Endothelial cell of umbilical vein (primary cell): ENCODE data around the gene CEP162. TPM values are rescaled to one million over a fixed set of nuclear protein-coding genes. Genes with fewer than 3 reads are reported as not detected.
A peak's percentile ranks its signal among the peaks of the same experiment; 100 is the strongest.

ENCODE experiments used
- BruUV-seq: library from RNA; stranded (reverse); fragments of 400-500 nt; replicated peaks from 2 replicates; lab custom pipeline; 2021; lab: Mats Ljungman, UMichigan
- CTCF ChIA-PET: fragments of 300-600, 350-600 bp; sonication (Branson Sonifier 250); formaldehyde crosslinking; loops from one replicate; lab custom pipeline; 2021; ENCODE audit warnings: antibody characterized with exemption, inconsistent platforms; lab: Charles Lee
- POLR2A ChIA-PET: fragments of 300-600, 350-600 bp; sonication (Branson Sonifier 250); formaldehyde crosslinking; loops from one replicate; lab custom pipeline; 2021; ENCODE audit warnings: antibody characterized with exemption, inconsistent platforms; lab: Charles Lee
- DNase-seq: peaks from one replicate; pipeline ENCODE4 v3.0.0-alpha.2; 2011; ENCODE audit warnings: low read depth, low spot score
- FAIRE-seq: peaks from 2 replicates; lab custom pipeline; 2011; peaks lifted over from hg19 to GRCh38; lab: Jason Lieb, UNC
- H2AFZ ChIP-seq: 2 replicates; pipeline ENCODE4 v1.6.0; 2012; ENCODE audit warnings: low read depth, low read length, control low read depth, inconsistent platforms
- H3K27ac ChIP-seq: 2 replicates; pipeline ENCODE4 v1.5.1; 2011; ENCODE audit warnings: low read depth, mild to moderate bottlenecking, control low read depth, low read length, moderate library complexity; ENCODE audit not compliant: insufficient read depth
- H3K27me3 ChIP-seq, 2 experiments: 2 replicates each; pipeline versions ENCODE4 v1.6.0 to v1.6.1; 2011; ENCODE audit warnings: low read length in 2 of 2, mixed read lengths in 1 of 2; ENCODE audit not compliant: control insufficient read depth in 2 of 2, insufficient read depth in 2 of 2
- H3K36me3 ChIP-seq, 2 experiments: 2 replicates in 1 of 2; 3 replicates in 1 of 2; pipeline ENCODE4 v1.5.1; 2011; ENCODE audit warnings: low read length in 2 of 2, mild to moderate bottlenecking in 1 of 2, moderate library complexity in 1 of 2; ENCODE audit not compliant: control insufficient read depth in 2 of 2, insufficient read depth in 2 of 2; ENCODE audit errors: extremely low read depth in 1 of 2
- H3K4me1 ChIP-seq: 3 replicates; pipeline ENCODE4 v1.5.1; 2011; ENCODE audit warnings: mild to moderate bottlenecking, low read length; ENCODE audit not compliant: control insufficient read depth, insufficient read depth; ENCODE audit errors: extremely low read depth
- H3K4me2 ChIP-seq: 2 replicates; pipeline ENCODE4 v1.6.1; 2011; ENCODE audit warnings: low read length, control low read depth, mixed read lengths; ENCODE audit not compliant: insufficient read depth
- H3K4me3 ChIP-seq, 3 experiments: fragments of 200-600 bp in 1 of 3; sonication (generic), shearing (Covaris generic) in 1 of 3; replicated peaks in 1 of 3; 2 replicates each; pipeline ENCODE4 v1.5.1; 2011 to 2016; ENCODE audit warnings: control low read depth in 3 of 3, low read length in 3 of 3, mild to moderate bottlenecking in 2 of 3, inconsistent platforms in 1 of 3, low read depth in 1 of 3, moderate library complexity in 1 of 3; ENCODE audit not compliant: insufficient read depth in 1 of 3
- H3K79me2 ChIP-seq: 2 replicates; pipeline ENCODE4 v1.6.0; 2012; ENCODE audit warnings: low read length, inconsistent platforms; ENCODE audit not compliant: control insufficient read depth, insufficient read depth
- H3K9ac ChIP-seq: replicated peaks from 2 replicates; pipeline ENCODE3; 2011; ENCODE audit warnings: low read length, control low read depth; ENCODE audit not compliant: insufficient read depth; ENCODE audit errors: extremely low read depth
- H3K9me1 ChIP-seq: replicated peaks from 3 replicates; pipeline ENCODE4 v1.6.0; 2011; ENCODE audit warnings: mild to moderate bottlenecking, low read length; ENCODE audit not compliant: control insufficient read depth, insufficient read depth; ENCODE audit errors: extremely low read depth
- H3K9me3 ChIP-seq: replicated peaks from 2 replicates; pipeline ENCODE4 v1.5.1; 2012; ENCODE audit warnings: low read length, inconsistent platforms; ENCODE audit not compliant: control insufficient read depth, insufficient read depth
- H4K20me1 ChIP-seq: replicated peaks from 2 replicates; pipeline ENCODE3; 2011; ENCODE audit warnings: mild to moderate bottlenecking, low read length; ENCODE audit not compliant: control insufficient read depth, insufficient read depth; ENCODE audit errors: extremely low read depth
- CTCF ChIP-seq, 2 donors: IDR thresholded peaks; 1 replicate in 1 of 2; 2 replicates in 1 of 2; pipeline ENCODE4 v1.5.1; 2011; ENCODE audit warnings: low read length in 2 of 2, mild to moderate bottlenecking in 2 of 2, moderate library complexity in 2 of 2, control low read depth in 1 of 2, inconsistent platforms in 1 of 2, low read depth in 1 of 2; ENCODE audit not compliant: insufficient read depth in 1 of 2; ENCODE audit errors: extremely low read depth in 1 of 2
- EZH2 ChIP-seq: IDR thresholded peaks from 2 replicates; pipeline ENCODE4 v1.6.1; 2012; ENCODE audit warnings: borderline replicate concordance, low read depth, mild to moderate bottlenecking, moderate library complexity, low read length, inconsistent platforms; ENCODE audit not compliant: severe bottlenecking
- FOS ChIP-seq: IDR thresholded peaks from 2 replicates; pipeline ENCODE4 v1.6.1; 2011; ENCODE audit warnings: mild to moderate bottlenecking, low read length, moderate library complexity, borderline replicate concordance; ENCODE audit not compliant: insufficient read depth
- GATA2 ChIP-seq: IDR thresholded peaks from 2 replicates; pipeline ENCODE4 v1.7.0; 2011; ENCODE audit warnings: low read depth, mild to moderate bottlenecking, moderate library complexity, mixed read lengths, low read length; ENCODE audit not compliant: insufficient read length, insufficient read depth
- JUN ChIP-seq: IDR thresholded peaks from 2 replicates; pipeline ENCODE4 v1.6.1; 2011; ENCODE audit warnings: borderline replicate concordance, low read depth; ENCODE audit not compliant: insufficient read length, insufficient read depth
- MAX ChIP-seq: IDR thresholded peaks from 2 replicates; pipeline ENCODE4 v1.6.1; 2011; ENCODE audit not compliant: insufficient read depth, insufficient read length
- MYC ChIP-seq: IDR thresholded peaks from one replicate; pipeline ENCODE4 v1.6.1; 2011; ENCODE audit warnings: mild to moderate bottlenecking, low read depth, low read length
- POLR2A ChIP-seq: IDR thresholded peaks from 2 replicates; pipeline ENCODE4 v1.6.1; 2012; ENCODE audit warnings: low read depth, mild to moderate bottlenecking, control low read depth, low read length
- POLR2AphosphoS5 ChIP-seq: IDR thresholded peaks from 2 replicates; pipeline ENCODE4 v1.6.1; 2012; ENCODE audit warnings: low read depth, mild to moderate bottlenecking, control low read depth, low read length, moderate library complexity; ENCODE audit not compliant: insufficient read depth
- dilution Hi-C: fragments of 300-500 bp; cut with MboI; formaldehyde crosslinking; loops from one replicate; pipeline ENCODE4 v1.15.0; 2019; ENCODE audit warnings: low sequenced_read_pairs; ENCODE audit not compliant: extremely low pct_ligation_motif_present
- intact Hi-C: fragments of 100-400 bp; cut with micrococcal nuclease; formaldehyde crosslinking; loops from one replicate; pipeline ENCODE4 v1.10.0; 2022
- polyA plus RNA-seq, 4 experiments: library from polyadenylated mRNA; depleted of rRNA in 3 of 4; stranded (reverse) in 3 of 4; unstranded in 1 of 4; fragments of >200 nt; gene quantifications; 2 replicates each; pipeline versions ENCODE4 v1.2.1 to v1.2.3, GENCODE V29; 2011 to 2012; ENCODE audit warnings: missing spikeins in 1 of 4
- total RNA-seq: library from RNA; stranded (reverse); gene quantifications from 2 replicates; pipeline ENCODE4 v1.2.3, GENCODE V29; 2021

The CEP162 gene
- total and polyA plus RNA-seq, 2 donors (not counting 3 experiments of a cell fraction or from before 2014, with no cell fraction given) = 0.79 to 10.8 TPM

GRCh38 chr6:84228198-84228543 is 728 bp upstream of the CEP162 start:
- CTCF ChIA-PET = interaction anchor here (0.6 to 1.8 kb wide), 21 partner anchors 9 to 1095 kb away, joined by 3 to 22 read pairs (median 4); partner anchors contain the start of gene CYB5R4
- intact Hi-C loops = loop anchor here (1.0 to 5.0 kb wide), 2 partner anchors 196 to 1095 kb away; partner anchors contain the start of gene MRAP2

More at GRCh38 chr6:84228198-84228543, 728 bp upstream of the CEP162 start:
- Histone ChIP-seq H3K4me2 (peak overlapping the region; percentile 83), H2AFZ (peak overlapping the region; percentile 74), H3K9me1 (no peaks in the 10 kb centered on the region), H4K20me1 (no peaks in the 10 kb centered on the region), H3K79me2 (no peaks in the 10 kb centered on the region), H3K9me3 (no peaks in the 10 kb centered on the region), H3K36me3 (no peaks in the 10 kb centered on the region), H3K4me1 (peaks cover 7% of the 10 kb centered on the region), H3K9ac (peak overlapping the region; percentile 65), H3K4me3 (peak overlapping the region; percentile 57 to 74 (median 67)), H3K27me3 (peaks cover 13 to 28% of the 10 kb centered on the region in 2 experiments), H3K27ac (no peak overlapping the region)
- TF ChIP-seq EZH2 = no peak
- no peak for TF ChIP-seq MAX
- no peak for TF ChIP-seq MYC
- TF ChIP-seq POLR2A = no peak
- no peak for TF ChIP-seq POLR2AphosphoS5
- no peak for TF ChIP-seq FOS
- TF ChIP-seq CTCF (IDR thresholded peaks at IDR 0.05; ENCODE audit: extremely low read depth in 1 of 2, insufficient read depth in 1 of 2, low read depth in 1 of 2, low read length in 2 of 2) = no peak
- TF ChIP-seq GATA2 = no peak
- no peak for TF ChIP-seq JUN
- no peak for FAIRE-seq
- dilution Hi-C loops = no loop called here
- BruUV-seq = no TSS peak
- POLR2A ChIA-PET = no interaction called here
- DNase-seq = no peak
